NCI-H2196 (cell line): ENCODE results near the gene UTP3.
"Not testable (repeated sequence)": the region's sequence is repeated elsewhere in the genome, so short reads cannot be mapped to it uniquely, and the experiment has no call there.

Experiments used
- DNase-seq: peaks from one replicate; lab custom pipeline; 2025; ENCODE audit not compliant: unreplicated experiment; lab: John Stamatoyannopoulos, UW

Gene UTP3

GRCh38 chr4:70687821-70688794 is at the start of gene UTP3:
Gene UTP3, plus strand, starts transcription at chr4:70688532. Its CDS starts 146 bp downstream, at chr4:70688678.
- DNase-seq, result peak; percentile 93

GRCh38 chr4:70640192-70640591 is 48.1 kb upstream of the UTP3 start:
- DNase-seq, result no peak

- DNase-seq, result not testable (repeated sequence)
Measured at GRCh38 chr4:70650741-70651140, 37.6 kb upstream of the UTP3 start.

- peak; percentile 5 for DNase-seq
Measured at GRCh38 chr4:70651864-70652506, 36.3 kb upstream of the UTP3 start.

GRCh38 chr4:70654605-70655011 is 33.7 kb upstream of the UTP3 start:
- no peak for DNase-seq

GRCh38 chr4:70657326-70657725 is 31.0 kb upstream of the UTP3 start:
- no peak for DNase-seq

- DNase-seq, result no peak
Measured at GRCh38 chr4:70658418-70658817, 29.9 kb upstream of the UTP3 start.

GRCh38 chr4:70660106-70660505 is 28.2 kb upstream of the UTP3 start:
- no peak for DNase-seq

- not testable (repeated sequence) for DNase-seq
Measured at GRCh38 chr4:70661309-70661922, 26.9 kb upstream of the UTP3 start.

GRCh38 chr4:70666369-70666768 is 22.0 kb upstream of the UTP3 start, which contains the start of gene JCHAIN:
Gene JCHAIN, minus strand, starts transcription at chr4:70666508. Its CDS starts 18 bp downstream, at chr4:70666490.
- no peak for DNase-seq

- no peak for DNase-seq
Measured at GRCh38 chr4:70667740-70668535, 20.4 kb upstream of the UTP3 start.

GRCh38 chr4:70670332-70671014 is 17.9 kb upstream of the UTP3 start:
- no peak for DNase-seq

GRCh38 chr4:70671091-70671490 is 17.2 kb upstream of the UTP3 start:
- DNase-seq, result no peak

GRCh38 chr4:70674191-70674590 is 14.1 kb upstream of the UTP3 start:
- DNase-seq, result no peak

- DNase-seq, result no peak
Measured at GRCh38 chr4:70674731-70675130, 13.6 kb upstream of the UTP3 start.

- no peak for DNase-seq
Measured at GRCh38 chr4:70676554-70677090, 11.7 kb upstream of the UTP3 start.

GRCh38 chr4:70678383-70678999 is 9.8 kb upstream of the UTP3 start:
- DNase-seq, result no peak

- no peak for DNase-seq
Measured at GRCh38 chr4:70680934-70681333, 7.4 kb upstream of the UTP3 start.

GRCh38 chr4:70681704-70682103 is 6.6 kb upstream of the UTP3 start:
- DNase-seq, result no peak
